Smooth muscle cell (in vitro differentiated cells): ENCODE measurements around the gene PRR5. TPM values are rescaled to one million over a fixed set of nuclear protein-coding genes. Genes with fewer than 3 reads are reported as not detected.
"Not testable (repeated sequence)": the region's sequence is repeated elsewhere in the genome, so short reads cannot be mapped to it uniquely, and the experiment has no call there.

Source experiments
- DNase-seq: peaks from one replicate; lab custom pipeline; 2025; ENCODE audit not compliant: unreplicated experiment; lab: John Stamatoyannopoulos, UW
- H2AFZ ChIP-seq: fragments of 200-600 bp; sonication (generic); 2 replicates; pipeline ENCODE4 v1.6.0; 2016; ENCODE audit warnings: antibody characterized with exemption, low read depth, mild to moderate bottlenecking
- H3F3A ChIP-seq: fragments of 200-600 bp; sonication (generic); 2 replicates; pipeline ENCODE4 v1.6.0; 2017; ENCODE audit warnings: antibody characterized with exemption, low read depth
- H3K27ac ChIP-seq: fragments of 200-600 bp; sonication (generic); 2 replicates; pipeline ENCODE4 v1.5.1; 2016; ENCODE audit warnings: low read depth, mild to moderate bottlenecking
- H3K27me3 ChIP-seq: fragments of 200-600 bp; sonication (generic); 2 replicates; pipeline ENCODE4 v1.6.1; 2016; ENCODE audit warnings: low read depth, mild to moderate bottlenecking
- H3K36me3 ChIP-seq: fragments of 200-600 bp; sonication (generic); 2 replicates; pipeline ENCODE4 v1.5.1; 2016; ENCODE audit warnings: low read depth
- H3K4me1 ChIP-seq: fragments of 200-600 bp; sonication (generic); 2 replicates; pipeline ENCODE4 v1.5.1; 2016; ENCODE audit warnings: low read depth
- H3K4me2 ChIP-seq: fragments of 200-600 bp; sonication (generic); 2 replicates; pipeline ENCODE4 v1.6.0; 2016; ENCODE audit warnings: mild to moderate bottlenecking
- H3K4me3 ChIP-seq: fragments of 200-600 bp; sonication (generic); 2 replicates; pipeline ENCODE4 v1.5.1; 2016; ENCODE audit warnings: mild to moderate bottlenecking
- H3K79me2 ChIP-seq: fragments of 200-600 bp; sonication (generic); 2 replicates; pipeline ENCODE4 v1.6.0; 2016; ENCODE audit warnings: low read depth, mild to moderate bottlenecking
- H3K9ac ChIP-seq: fragments of 200-600 bp; sonication (generic); 2 replicates; pipeline ENCODE4 v1.6.0; 2016; ENCODE audit warnings: low read depth
- H3K9me3 ChIP-seq: fragments of 200-600 bp; sonication (generic); replicated peaks from 2 replicates; pipeline ENCODE4 v1.5.1; 2016; ENCODE audit warnings: low read depth
- H4K20me1 ChIP-seq: fragments of 200-600 bp; sonication (generic); 2 replicates; pipeline ENCODE4 v1.6.0; 2016; ENCODE audit warnings: low read depth
- WGBS: methylation state at CpG from one replicate; pipeline ENCODE4 v1.1.7; 2016; ENCODE audit warnings: low lambda C conversion rate; 5-methylcytosine and 5-hydroxymethylcytosine counted together
- polyA plus RNA-seq: library from polyadenylated mRNA; unstranded; fragments of >200 nt; fragmentation: Nextera tagmentation; extraction: Ambion mirVana; gene quantifications from 2 replicates; pipeline ENCODE4 v1.2.1, GENCODE V29; 2016
- total RNA-seq: library from RNA; depleted of rRNA; stranded (reverse); fragments of >200 nt; gene quantifications from 2 replicates; pipeline ENCODE4 v1.2.3, GENCODE V29; 2014
- TF ChIP-seq, protein P1 (sequence below): fragments of 200-600 bp; sonication (generic); IDR thresholded peaks from 2 replicates; pipeline ENCODE4 v1.5.1; 2017; ENCODE audit warnings: borderline replicate concordance, mild to moderate bottlenecking, antibody characterized with exemption; ENCODE audit not compliant: insufficient read depth, poor library complexity, severe bottlenecking

PRR5 gene
- total and polyA plus RNA-seq, 2 experiments from 2014 or later: 16.3 to 25.5 TPM

DNA sequence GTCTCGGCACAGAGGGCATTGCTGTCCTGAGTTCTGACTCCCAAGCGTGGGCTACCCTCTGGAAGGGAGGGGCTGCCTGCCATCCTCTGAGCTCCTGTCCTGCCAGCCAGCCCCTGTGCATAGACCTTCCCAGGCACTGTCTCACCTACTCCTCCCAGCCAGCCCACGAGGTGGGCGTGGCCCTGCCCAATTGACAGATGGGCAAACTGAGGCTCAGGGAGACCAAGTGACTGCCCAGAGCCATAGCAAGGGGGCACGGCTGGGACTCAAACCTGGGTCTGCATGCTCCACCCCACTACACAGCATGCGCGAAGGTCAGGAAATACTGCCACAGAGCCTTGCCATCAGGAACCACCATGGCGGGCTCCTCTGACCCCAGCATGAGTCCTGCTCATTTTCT lies 29.4 kb upstream of the PRR5 start:
- Histone ChIP-seq H4K20me1 (peaks cover 32% of the 10 kb centered on the region), H3K36me3 (no peaks in the 10 kb centered on the region), H3K4me1 (peaks cover 5% of the 10 kb centered on the region), H3K79me2 (peaks cover 14% of the 10 kb centered on the region), H2AFZ (no peak overlapping the region), H3K9me3 (no peaks in the 10 kb centered on the region), H3K4me3 (no peak overlapping the region), H3F3A (no peaks in the 10 kb centered on the region), H3K4me2 (no peak overlapping the region), H3K9ac (no peak overlapping the region), H3K27me3 (no peaks in the 10 kb centered on the region), H3K27ac (no peak overlapping the region)
- TF ChIP-seq, protein P1, sequence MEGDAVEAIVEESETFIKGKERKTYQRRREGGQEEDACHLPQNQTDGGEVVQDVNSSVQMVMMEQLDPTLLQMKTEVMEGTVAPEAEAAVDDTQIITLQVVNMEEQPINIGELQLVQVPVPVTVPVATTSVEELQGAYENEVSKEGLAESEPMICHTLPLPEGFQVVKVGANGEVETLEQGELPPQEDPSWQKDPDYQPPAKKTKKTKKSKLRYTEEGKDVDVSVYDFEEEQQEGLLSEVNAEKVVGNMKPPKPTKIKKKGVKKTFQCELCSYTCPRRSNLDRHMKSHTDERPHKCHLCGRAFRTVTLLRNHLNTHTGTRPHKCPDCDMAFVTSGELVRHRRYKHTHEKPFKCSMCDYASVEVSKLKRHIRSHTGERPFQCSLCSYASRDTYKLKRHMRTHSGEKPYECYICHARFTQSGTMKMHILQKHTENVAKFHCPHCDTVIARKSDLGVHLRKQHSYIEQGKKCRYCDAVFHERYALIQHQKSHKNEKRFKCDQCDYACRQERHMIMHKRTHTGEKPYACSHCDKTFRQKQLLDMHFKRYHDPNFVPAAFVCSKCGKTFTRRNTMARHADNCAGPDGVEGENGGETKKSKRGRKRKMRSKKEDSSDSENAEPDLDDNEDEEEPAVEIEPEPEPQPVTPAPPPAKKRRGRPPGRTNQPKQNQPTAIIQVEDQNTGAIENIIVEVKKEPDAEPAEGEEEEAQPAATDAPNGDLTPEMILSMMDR: no peak
- 93% methylated on average over 8 of the region's 8 CpGs for WGBS
- no peak for DNase-seq

DNA sequence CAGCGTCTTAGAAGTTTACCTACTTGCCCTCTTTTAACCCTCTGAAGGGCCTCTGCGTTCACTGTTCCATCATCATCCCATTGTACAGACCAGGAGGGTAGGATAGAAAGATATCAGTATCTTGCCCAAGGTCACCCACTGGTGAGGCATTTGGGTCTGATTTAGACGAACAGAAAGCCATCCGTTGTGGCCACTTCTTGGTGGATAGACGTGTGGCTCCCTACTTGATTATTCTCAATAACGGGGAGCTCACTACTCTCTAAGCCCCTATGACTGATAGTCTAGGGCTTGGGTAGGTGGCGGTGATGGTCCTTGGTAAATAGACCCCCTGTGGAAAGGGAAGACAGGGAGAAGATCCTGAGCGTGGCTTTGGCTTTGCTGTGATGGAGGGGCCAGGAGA lies 28.6 kb upstream of the PRR5 start:
- no peak overlapping the region for H3K27ac ChIP-seq
- H2AFZ ChIP-seq: no peak overlapping the region
- no peak for DNase-seq
- H3K27me3 ChIP-seq: no peaks in the 10 kb centered on the region
- TF ChIP-seq, protein P1: no peak
- no peak overlapping the region for H3K9ac ChIP-seq
- H3F3A ChIP-seq: no peaks in the 10 kb centered on the region
- no peaks in the 10 kb centered on the region for H3K36me3 ChIP-seq
- H3K4me2 ChIP-seq: no peak overlapping the region
- no peaks in the 10 kb centered on the region for H3K9me3 ChIP-seq
- peaks cover 17% of the 10 kb centered on the region for H3K79me2 ChIP-seq
- H3K4me1 ChIP-seq: no peaks in the 10 kb centered on the region
- H4K20me1 ChIP-seq: peaks cover 32% of the 10 kb centered on the region
- H3K4me3 ChIP-seq: no peak overlapping the region
- WGBS: 93% methylated on average over 8 of the region's 8 CpGs

DNA sequence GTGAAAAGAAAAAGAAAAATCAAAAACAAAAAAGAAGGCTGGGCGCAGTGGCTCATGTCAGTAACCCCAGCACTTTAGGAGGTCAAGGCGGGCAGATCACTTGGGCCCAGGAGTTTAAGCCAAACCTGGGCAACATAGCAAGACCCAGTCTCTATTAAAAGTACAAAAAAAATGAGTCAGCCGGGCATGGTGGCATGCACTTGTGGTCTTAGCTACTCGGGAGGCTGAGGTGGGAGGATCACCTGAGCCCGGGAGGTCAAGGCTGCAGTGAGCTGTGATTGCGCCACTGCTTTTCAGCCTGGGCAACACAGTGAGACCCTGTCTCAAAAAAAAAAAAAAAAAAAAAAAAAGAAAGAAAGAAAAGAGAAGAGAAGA lies 26.0 kb upstream of the PRR5 start:
- DNase-seq, H3K4me2 ChIP-seq, H3F3A ChIP-seq, H3K27ac ChIP-seq, H2AFZ ChIP-seq, H3K36me3 ChIP-seq, H3K9me3 ChIP-seq, H3K4me1 ChIP-seq, H3K27me3 ChIP-seq, H3K9ac ChIP-seq, H3K4me3 ChIP-seq: not testable (repeated sequence)
- WGBS: 98% methylated on average over 6 of the region's 6 CpGs
- peaks cover 38% of the 10 kb centered on the region for H4K20me1 ChIP-seq
- H3K79me2 ChIP-seq: peaks cover 17% of the 10 kb centered on the region

DNA sequence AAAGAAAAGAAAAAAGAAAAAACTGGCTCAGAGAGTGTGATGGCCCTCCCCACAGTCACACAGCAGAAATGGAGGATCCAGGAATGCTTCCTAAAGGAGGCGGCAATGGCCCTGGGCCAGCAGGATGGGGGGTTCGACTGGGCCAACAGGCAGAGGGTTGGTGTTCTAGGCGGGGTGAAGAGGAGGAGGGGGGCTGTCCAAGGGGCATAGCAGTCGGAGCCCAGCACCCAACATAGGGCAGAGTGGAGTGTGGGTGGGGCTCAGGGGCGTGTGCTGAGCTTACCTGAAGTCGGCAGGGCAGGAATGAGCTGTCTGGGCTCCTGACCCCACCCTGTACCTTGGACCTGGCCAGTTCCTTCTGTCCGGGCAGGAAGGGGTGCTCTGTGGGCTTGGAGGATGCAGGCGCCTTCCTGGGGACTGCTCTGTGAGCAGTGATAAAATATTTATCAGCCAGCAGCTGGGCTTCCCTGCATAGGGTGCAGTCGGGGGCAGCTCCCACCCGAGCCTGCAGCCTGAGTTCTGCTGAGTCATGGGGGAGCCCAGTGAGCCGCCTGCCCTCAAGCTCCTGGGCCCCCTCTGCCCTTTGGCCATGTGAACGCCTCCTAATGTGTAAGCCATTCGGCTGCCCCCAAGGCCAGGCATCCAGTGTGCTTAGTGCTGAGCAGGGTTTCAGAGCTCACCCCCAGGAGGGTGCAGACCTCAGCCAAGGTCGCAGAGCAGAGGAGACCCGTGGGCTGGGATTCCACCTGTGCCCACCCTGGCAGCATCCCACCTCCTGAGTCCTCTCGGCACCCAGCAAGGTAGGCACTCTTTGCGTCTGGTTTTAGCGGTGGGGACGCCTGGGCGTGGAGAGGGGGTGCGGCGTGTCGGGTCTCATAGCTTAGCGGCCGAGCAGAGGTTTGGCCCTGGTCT lies 25.3 kb upstream of the PRR5 start:
- peaks cover 17% of the 10 kb centered on the region for H3K79me2 ChIP-seq
- no peaks in the 10 kb centered on the region for H3F3A ChIP-seq
- no peaks in the 10 kb centered on the region for H3K36me3 ChIP-seq
- H3K27ac ChIP-seq: no peak overlapping the region
- TF ChIP-seq, protein P1: no peak
- no peaks in the 10 kb centered on the region for H3K27me3 ChIP-seq
- H2AFZ ChIP-seq: no peak overlapping the region
- 59% methylated on average over 25 of the region's 25 CpGs for WGBS
- H3K9ac ChIP-seq: no peak overlapping the region
- peaks cover 38% of the 10 kb centered on the region for H4K20me1 ChIP-seq
- no peaks in the 10 kb centered on the region for H3K9me3 ChIP-seq
- H3K4me1 ChIP-seq: no peaks in the 10 kb centered on the region
- peak overlapping the region; percentile 39 for H3K4me2 ChIP-seq
- no peak for DNase-seq
- H3K4me3 ChIP-seq: peak overlapping the region; percentile 35
